ENCODE data around the gene GPRIN3. TPM values are rescaled to one million over a fixed set of nuclear protein-coding genes. Genes with fewer than 3 reads are reported as not detected.

The GPRIN3 gene
- total RNA-seq, 1 experiment from 2014 or later: not detected

DNA sequence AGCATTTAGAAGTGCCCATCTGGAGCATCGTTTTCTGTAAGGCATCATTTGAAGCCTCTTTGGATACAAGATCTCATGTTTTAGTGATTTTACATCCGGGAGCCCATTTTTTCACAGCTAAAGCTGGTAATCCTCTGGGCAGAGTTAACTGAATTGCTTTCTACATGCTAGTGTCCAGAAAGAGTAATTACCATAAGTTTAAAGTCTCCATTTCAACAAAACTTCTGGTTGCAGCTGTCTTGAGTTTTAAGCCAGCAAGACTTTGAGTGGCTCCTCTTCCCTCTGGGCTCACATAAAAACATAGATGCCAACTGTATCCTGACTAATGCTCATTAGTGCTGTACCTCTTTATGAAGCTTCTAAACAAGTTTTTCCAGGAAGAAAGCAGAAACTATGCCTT is 65.4 kb downstream of the GPRIN3 start:
- H3K36me3 Mint-ChIP-seq (ENCODE audit: insufficient read depth, unreplicated experiment): no peaks in the 10 kb centered on the region
- H3K9me3 Mint-ChIP-seq (ENCODE audit: unreplicated experiment): no peaks in the 10 kb centered on the region
- intact Hi-C loops (cut with micrococcal nuclease): no loop called here
- no peak overlapping the region for H3K27ac Mint-ChIP-seq (ENCODE audit: low read depth, unreplicated experiment)
- no peaks in the 10 kb centered on the region for H3K4me1 Mint-ChIP-seq (ENCODE audit: insufficient read depth, unreplicated experiment)
- H3K27me3 Mint-ChIP-seq (ENCODE audit: insufficient read depth, unreplicated experiment): no peaks in the 10 kb centered on the region
- ChIA-PET POLR2A (no interaction called here), CTCF (interaction anchor here (0.7 to 1.2 kb wide), 3 partner anchors 11 to 79 kb away, joined by 3 to 4 read pairs (median 3); no protein-coding TSS in a partner anchor)
- no peak for DNase-seq (ENCODE audit: unreplicated experiment)
- BruUV-seq (replicated peaks): no TSS peak
- no peak overlapping the region for H3K4me3 Mint-ChIP-seq (ENCODE audit: unreplicated experiment)
- TF ChIP-seq, protein P1, sequence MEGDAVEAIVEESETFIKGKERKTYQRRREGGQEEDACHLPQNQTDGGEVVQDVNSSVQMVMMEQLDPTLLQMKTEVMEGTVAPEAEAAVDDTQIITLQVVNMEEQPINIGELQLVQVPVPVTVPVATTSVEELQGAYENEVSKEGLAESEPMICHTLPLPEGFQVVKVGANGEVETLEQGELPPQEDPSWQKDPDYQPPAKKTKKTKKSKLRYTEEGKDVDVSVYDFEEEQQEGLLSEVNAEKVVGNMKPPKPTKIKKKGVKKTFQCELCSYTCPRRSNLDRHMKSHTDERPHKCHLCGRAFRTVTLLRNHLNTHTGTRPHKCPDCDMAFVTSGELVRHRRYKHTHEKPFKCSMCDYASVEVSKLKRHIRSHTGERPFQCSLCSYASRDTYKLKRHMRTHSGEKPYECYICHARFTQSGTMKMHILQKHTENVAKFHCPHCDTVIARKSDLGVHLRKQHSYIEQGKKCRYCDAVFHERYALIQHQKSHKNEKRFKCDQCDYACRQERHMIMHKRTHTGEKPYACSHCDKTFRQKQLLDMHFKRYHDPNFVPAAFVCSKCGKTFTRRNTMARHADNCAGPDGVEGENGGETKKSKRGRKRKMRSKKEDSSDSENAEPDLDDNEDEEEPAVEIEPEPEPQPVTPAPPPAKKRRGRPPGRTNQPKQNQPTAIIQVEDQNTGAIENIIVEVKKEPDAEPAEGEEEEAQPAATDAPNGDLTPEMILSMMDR (IDR thresholded peaks at IDR 0.05; ENCODE audit: unreplicated experiment): no peak

DNA sequence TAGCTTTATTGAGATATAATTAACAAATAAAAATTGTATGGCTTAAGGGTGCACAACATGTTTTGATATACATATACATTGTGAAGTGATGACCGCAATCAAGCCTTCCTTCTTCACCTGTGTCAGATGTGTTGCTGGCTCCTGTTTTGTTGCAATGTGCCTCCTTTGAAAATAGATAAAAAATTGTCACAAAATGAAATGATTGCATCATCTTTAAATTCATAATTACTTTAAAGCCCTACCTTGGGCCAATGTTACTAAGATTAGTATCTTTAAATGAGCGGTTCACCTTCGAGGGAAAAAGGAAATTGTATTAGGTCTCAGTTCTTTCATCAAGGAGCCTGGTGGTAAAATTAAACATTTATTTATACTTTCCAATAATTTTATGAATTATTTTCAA is 77.3 kb downstream of the GPRIN3 start:
- no peaks in the 10 kb centered on the region for H3K27me3 Mint-ChIP-seq (ENCODE audit: insufficient read depth, unreplicated experiment)
- intact Hi-C loops (cut with micrococcal nuclease): no loop called here
- no TSS peak for BruUV-seq (replicated peaks)
- no peak for DNase-seq (ENCODE audit: unreplicated experiment)
- TF ChIP-seq, protein P1 (IDR thresholded peaks at IDR 0.05; ENCODE audit: unreplicated experiment): no peak
- ChIA-PET POLR2A (no interaction called here), CTCF (no interaction called here)
- no peak overlapping the region for H3K4me3 Mint-ChIP-seq (ENCODE audit: unreplicated experiment)
- no peak overlapping the region for H3K27ac Mint-ChIP-seq (ENCODE audit: low read depth, unreplicated experiment)
- H3K9me3 Mint-ChIP-seq (ENCODE audit: unreplicated experiment): no peaks in the 10 kb centered on the region
- H3K36me3 Mint-ChIP-seq (ENCODE audit: insufficient read depth, unreplicated experiment): no peaks in the 10 kb centered on the region
- no peaks in the 10 kb centered on the region for H3K4me1 Mint-ChIP-seq (ENCODE audit: insufficient read depth, unreplicated experiment)

DNA sequence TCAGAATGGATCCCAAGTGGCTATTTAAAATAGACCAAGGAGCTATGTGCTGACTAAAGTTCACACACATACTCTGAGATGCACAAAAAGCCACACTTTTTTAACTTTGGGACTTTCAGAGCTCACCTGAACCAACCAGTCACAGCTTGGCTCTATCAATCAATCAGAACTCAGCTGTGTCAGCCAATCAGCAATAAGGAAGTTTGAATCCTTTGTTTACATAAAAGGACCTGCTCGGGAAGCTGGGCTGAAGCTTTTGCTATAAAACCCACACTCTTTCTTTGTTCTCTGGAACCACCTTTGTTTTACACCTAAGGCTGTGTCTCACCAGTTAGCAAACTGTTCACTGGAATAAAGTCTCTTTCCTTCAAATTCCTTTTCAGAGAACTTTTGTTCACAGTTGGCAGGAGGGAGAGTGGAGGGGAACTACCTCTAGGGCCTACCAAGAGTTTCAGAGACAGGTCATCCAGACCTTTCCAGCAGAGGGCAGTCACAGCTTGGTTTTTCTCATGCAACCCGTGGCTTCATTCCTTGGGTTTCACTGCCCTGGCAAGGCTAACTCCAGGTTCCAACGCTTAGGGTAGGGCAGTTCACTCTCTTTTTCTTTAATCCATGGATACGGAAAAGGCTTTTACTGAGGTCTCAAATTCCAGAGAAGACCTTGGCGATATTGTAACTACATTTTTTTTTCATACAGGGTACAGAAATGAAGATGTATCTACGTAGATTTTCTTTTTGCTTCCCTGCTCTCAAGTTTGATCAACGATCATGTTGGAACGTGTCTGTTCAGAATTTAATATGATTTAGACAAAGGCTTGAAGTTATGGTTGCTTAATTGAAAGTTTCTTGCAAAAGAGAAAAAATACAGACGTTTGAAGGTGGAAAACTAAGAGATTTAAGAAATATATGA is 80.7 kb downstream of the GPRIN3 start:
- no peak overlapping the region for H3K27ac Mint-ChIP-seq (ENCODE audit: low read depth, unreplicated experiment)
- TF ChIP-seq, protein P1 (IDR thresholded peaks at IDR 0.05; ENCODE audit: unreplicated experiment): peak; percentile 65

DNA sequence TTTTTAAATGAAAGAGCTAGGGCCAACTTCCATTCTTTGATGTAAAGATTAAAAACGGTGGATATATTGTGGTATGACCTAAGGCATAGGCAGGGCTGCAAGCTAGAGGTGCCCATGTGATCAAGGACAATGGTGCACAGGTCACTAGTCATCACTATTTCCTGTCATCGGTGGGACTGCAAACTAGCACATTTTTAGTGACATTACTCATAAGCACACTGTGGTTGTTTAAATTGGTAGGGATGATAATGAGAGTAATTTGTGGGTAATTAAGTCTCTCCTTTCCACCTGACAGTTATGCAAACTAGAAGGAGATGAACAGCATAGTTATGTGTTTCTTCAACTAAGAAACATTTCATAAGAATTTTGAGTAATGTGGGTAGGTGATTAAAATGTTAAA is 85.4 kb downstream of the GPRIN3 start:
- no peaks in the 10 kb centered on the region for H3K27me3 Mint-ChIP-seq (ENCODE audit: insufficient read depth, unreplicated experiment)
- CTCF ChIA-PET: interaction anchor here (1.2 kb wide), 1 partner anchor 213 kb away, joined by 5 read pairs; no protein-coding TSS in a partner anchor
- no peak overlapping the region for H3K4me3 Mint-ChIP-seq (ENCODE audit: unreplicated experiment)
- no peak overlapping the region for H3K27ac Mint-ChIP-seq (ENCODE audit: low read depth, unreplicated experiment)
- no peaks in the 10 kb centered on the region for H3K9me3 Mint-ChIP-seq (ENCODE audit: unreplicated experiment)
- POLR2A ChIA-PET: no interaction called here
- TF ChIP-seq, protein P1 (IDR thresholded peaks at IDR 0.05; ENCODE audit: unreplicated experiment): no peak
- intact Hi-C loops (cut with micrococcal nuclease): no loop called here
- H3K4me1 Mint-ChIP-seq (ENCODE audit: insufficient read depth, unreplicated experiment): peaks cover 7% of the 10 kb centered on the region
- no TSS peak for BruUV-seq (replicated peaks)
- no peaks in the 10 kb centered on the region for H3K36me3 Mint-ChIP-seq (ENCODE audit: insufficient read depth, unreplicated experiment)
- DNase-seq (ENCODE audit: unreplicated experiment): peak; percentile 1

More for the DNA sequence above, 80.7 kb downstream of the GPRIN3 start:
- Mint-ChIP-seq H3K9me3 (ENCODE audit: unreplicated experiment) (no peaks in the 10 kb centered on the region), H3K4me3 (ENCODE audit: unreplicated experiment) (no peak overlapping the region), H3K36me3 (ENCODE audit: insufficient read depth, unreplicated experiment) (no peaks in the 10 kb centered on the region), H3K4me1 (ENCODE audit: insufficient read depth, unreplicated experiment) (peaks cover 5% of the 10 kb centered on the region), H3K27me3 (ENCODE audit: insufficient read depth, unreplicated experiment) (no peaks in the 10 kb centered on the region)
- POLR2A ChIA-PET: interaction anchor here (0.5 to 1.3 kb wide), 3 partner anchors 171 to 644 kb away, joined by 3 to 4 read pairs (median 3); no protein-coding TSS in a partner anchor
- CTCF ChIA-PET: interaction anchor here (0.7 to 6.2 kb wide), 45 partner anchors 8 to 823 kb away, joined by 3 to 128 read pairs (median 4); no protein-coding TSS in a partner anchor
- intact Hi-C loops (cut with micrococcal nuclease): loop anchor here (1.0 to 5.0 kb wide), 4 partner anchors 68 to 410 kb away; no protein-coding TSS in a partner anchor
- peak; percentile 88 for DNase-seq (ENCODE audit: unreplicated experiment)
- BruUV-seq (replicated peaks): no TSS peak

Data from MCF 10A (cell line).